Endometrium (tissue), 2 donors: Measurements from ENCODE around the gene SH3TC1.

Experiments used
- FAIRE-seq: peaks from 2 replicates; lab custom pipeline; 2012; peaks lifted over from hg19 to GRCh38; lab: Jason Lieb, UNC
- donor health status: control.
- donor health status: control.

The SH3TC1 gene

DNA sequence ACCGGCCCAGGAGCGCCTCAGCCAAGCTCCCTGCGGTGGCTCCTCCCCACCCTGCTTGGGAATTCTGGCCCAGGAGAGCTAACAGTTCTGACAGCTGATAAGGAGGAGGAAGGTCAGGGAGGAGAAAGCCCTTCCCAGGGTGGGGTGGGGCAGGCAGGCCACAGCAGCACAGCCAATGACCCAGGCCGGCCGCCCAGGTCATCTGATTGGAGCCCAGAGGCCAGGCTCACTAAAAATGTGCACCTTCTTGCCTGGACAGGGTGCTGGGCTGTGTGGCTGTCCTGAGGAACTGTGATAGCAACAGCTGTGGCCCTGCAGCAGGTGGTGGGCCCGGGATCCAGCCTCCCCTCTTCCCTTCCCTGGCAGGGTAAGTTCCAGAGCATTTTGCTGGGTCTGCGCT is 17.2 kb upstream of the SH3TC1 start:
- FAIRE-seq = no peak

DNA sequence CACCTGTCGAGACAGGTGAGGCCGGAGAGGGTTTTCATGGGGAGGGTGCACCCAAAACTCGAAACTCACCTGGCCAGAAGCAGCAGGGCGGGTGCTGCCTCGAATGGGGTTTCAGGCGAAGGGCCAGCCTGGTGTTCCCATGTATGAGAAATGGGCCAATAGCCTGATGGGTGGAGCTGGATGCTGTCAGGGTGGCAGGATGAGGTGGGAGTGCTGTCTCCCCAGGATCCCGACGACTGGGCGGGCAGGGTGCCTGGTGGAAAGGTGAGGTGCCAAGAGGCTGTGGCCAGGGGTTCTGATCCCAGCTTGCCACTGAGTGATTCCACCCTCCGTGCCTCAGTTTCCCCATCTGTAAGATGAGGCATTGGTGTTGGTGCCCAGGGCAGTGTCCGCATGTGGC is 16.8 kb upstream of the SH3TC1 start:
- FAIRE-seq = no peak

DNA sequence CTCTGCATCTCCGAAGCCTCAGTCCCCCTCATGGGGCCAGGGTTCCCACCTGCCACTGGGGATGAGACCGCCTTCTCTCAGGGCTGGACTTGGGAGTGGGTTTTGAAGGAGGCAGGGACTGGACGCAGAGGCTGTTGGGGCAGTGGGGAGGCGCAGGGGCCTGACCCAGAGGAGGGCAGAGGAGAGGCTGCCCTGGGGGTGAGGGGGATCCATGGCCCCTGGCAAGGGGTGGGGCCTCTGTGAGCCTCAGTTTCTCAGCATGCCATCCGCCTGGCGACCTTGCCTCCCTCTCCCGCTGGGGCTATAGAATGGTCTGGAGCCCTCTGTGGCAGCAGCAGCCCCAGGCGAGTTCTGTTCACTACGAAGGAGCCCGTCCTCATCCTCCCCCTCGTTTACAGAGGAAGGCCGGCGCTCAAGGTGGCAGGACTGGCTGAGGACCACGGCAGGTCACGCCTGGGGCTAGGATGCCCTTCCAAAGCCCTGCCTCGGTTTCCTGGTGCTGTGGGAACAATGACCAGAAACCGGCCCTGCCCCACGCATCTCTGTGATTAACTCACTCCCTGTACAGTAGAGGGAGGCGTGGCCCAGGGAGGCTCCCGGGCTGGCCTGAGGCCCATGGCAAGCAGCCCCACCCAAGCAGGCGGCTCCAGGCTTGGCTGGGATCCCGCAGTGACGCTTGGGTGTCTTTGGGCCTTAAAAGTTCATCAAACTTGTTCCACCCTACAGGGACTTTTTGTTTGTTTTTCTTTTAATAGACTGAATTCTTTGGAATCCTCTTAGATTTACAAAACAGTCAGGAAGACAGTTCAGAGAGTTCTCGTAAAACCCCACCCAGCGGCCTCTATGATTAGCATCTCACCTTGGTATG is 16.0 kb upstream of the SH3TC1 start:
- peak; percentile 95 for FAIRE-seq

DNA sequence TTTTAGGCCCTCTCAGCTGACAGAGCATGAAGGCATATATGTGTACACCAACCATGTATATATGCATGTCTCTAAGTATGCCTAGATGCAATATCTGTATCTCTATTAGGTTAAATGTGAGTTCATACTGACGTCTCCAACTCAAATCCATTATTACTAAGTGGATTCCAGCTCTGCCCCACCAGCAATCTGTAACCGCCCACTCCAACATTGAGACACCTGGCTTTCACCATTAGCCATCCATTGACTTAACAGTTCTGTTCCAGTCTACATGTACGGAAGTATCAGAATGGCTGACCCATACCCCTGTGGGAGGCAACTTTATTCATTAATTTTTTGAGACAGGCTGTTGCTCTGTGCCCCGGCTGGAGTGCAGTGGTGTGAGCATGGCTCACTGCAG is 15.0 kb upstream of the SH3TC1 start:
- FAIRE-seq = no peak

DNA sequence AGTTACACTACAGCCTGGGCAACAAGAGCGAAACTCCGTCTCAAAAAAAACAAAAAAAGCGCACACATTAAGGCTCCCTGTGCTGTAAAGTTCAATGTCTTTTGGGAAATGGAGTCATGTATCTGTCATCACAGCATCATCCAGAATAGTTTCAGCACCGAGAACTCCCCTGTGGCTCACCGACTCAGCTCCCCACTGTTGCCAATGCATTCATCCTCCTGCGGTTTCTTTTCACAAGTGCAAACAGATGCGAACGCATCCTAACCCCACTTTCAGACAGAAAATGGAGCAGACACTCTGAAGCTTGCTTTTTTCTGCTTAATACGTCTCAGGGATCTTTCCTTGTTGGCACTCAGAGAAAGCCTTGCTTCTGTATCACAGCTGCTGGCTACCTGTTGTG is 13.8 kb upstream of the SH3TC1 start:
- no peak for FAIRE-seq

DNA sequence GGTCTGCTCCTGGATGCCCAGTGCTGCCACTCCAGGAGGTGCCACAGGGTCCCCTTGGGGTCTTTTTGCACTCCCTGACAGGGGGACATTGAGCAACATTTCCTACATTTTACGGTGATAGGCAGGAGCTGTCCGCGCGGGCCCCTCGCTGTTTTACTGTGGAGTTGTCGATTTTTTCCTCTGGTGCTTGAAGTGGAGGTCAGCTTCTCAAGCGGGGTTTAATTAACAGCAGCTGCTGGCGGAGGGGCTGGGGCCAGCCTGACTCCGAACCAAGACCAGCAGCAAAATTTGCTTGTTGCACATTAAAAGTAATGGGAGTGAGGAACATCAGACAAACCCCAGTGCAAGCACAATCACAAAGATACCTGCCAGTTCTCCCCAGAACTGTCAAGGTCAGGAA is 13.2 kb upstream of the SH3TC1 start:
- peak; percentile 50 for FAIRE-seq

DNA sequence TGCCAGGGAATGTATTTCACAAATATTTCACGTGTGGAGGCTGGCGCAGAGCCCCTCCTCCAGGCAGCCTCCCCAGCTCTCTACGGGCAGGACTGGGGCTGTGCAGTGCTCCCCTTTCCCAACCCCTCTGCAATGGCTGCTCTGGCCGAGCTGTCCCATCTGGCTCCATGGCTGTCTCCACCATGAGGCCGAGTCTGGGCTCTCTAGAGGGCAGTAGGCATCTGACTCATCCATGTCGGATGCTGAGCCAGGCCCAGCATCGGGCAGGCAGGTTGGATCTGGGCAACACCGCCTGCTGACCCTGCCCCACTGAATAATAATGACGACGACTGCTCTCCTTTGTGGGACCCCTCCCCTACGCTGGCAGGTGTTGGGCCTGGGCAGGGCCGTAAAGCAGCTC is 11.0 kb upstream of the SH3TC1 start:
- FAIRE-seq = no peak

DNA sequence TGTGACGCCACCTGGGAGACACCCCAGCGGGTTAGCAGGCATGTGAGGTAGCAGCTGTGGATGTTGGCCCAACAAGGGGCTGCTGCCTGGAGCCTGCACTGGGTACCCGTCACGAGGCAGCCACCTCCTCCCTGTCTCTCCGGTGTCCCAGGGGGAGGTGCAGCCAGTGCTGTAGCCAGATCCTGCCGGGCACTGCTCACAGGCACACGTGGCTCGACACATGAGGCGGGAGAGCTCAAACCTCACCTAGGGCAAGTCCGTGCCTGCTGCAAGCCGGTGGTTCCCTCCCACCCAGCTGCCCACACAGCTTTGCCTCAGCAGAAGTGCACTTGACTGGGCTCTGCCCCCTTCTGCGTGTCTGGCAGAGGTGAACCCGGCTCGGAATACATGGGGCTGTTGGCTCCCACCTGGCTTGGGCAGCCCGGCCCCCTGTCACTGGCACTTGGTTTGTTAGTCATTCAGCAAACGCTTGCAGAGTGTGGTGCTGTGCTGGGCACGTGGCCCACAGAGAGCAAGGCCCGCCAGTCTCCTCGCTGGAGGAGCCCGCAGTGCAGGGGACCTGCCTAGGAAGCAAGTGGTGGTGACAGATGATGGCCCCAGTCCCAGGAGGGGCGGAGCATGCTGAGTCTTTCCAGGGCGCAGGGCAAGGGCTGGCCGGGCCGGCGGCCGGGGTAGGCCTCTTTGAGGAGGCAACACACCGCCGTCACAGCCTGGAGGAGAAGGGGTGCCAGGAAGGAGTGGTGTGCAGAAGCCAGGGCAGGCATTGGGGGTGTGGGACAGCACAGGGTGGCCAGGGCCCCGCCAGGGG is 10.1 kb upstream of the SH3TC1 start:
- FAIRE-seq = no peak

DNA sequence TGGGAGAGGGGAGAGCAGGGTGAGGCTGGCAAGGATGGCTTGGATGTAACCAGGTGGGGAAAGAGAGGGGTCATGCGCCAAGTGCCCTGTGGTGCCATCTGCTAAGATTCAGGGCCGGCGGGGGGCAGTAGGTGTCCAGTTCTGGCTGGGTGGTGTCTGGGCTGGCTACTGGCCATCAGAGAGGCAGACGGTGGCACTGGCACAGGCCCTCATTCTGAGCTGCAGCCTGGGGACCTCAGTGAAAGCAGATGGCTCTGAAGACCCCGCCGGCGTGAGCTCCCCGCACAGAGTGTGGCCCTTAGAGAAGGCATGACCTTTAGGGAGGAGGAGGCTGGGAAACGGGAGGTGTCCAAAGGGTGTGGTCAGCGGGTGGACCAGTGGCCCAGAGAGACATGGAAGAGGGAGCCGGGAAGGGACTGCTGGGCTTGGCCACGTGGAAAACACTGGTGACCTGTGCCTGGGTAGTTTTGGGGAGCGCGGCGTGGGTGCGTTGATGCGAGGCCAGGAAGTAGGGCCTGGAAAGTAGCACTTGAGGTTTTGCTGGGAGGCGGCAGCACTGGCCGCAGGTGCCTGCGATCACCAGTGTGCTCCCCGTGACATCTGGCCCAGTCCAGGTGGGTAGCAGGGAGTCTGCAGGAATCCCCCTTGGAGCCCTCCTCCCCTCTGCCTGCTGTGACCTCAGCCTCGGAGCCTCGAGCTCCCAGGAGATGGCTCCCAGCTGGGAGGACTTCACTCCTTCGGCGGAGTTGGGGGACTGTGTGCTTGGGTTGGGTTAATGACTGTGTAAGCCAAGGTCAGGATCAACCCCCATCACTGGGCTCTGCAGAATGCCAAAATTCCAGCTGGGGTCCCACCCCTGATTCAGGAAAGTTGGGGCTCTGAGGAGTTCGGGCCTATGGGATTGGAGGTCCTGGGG is 9.3 kb upstream of the SH3TC1 start:
- FAIRE-seq = no peak

DNA sequence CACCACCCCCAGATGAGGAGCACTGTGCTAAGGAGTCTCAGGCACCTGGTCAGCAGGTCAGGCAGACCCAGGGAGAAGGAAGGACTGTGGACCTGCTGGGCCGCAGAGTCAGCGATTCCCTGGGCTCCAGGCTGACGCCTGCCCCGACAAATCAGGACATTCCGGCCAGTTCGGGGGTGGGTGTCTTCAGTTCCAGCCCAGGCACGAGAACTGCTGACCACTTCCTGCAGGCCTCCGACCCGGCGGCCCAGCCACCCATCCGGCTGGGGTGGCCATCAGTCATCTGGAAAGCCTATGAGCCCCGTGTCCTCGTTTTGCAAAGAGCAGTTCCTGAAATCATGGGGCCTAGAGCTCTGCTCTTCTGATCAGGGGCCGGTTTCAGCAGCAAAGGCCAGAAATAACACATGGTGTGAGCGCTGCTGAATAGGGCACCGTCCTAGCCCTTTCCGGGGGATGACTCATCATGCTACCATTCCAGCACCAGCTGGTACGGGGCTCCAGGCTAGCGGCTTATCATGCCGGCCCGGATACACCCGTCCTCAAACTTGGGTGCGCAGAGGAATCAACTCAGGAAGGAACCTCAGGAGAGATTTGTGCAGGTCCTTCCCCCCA is 7.8 kb upstream of the SH3TC1 start:
- FAIRE-seq = no peak

DNA sequence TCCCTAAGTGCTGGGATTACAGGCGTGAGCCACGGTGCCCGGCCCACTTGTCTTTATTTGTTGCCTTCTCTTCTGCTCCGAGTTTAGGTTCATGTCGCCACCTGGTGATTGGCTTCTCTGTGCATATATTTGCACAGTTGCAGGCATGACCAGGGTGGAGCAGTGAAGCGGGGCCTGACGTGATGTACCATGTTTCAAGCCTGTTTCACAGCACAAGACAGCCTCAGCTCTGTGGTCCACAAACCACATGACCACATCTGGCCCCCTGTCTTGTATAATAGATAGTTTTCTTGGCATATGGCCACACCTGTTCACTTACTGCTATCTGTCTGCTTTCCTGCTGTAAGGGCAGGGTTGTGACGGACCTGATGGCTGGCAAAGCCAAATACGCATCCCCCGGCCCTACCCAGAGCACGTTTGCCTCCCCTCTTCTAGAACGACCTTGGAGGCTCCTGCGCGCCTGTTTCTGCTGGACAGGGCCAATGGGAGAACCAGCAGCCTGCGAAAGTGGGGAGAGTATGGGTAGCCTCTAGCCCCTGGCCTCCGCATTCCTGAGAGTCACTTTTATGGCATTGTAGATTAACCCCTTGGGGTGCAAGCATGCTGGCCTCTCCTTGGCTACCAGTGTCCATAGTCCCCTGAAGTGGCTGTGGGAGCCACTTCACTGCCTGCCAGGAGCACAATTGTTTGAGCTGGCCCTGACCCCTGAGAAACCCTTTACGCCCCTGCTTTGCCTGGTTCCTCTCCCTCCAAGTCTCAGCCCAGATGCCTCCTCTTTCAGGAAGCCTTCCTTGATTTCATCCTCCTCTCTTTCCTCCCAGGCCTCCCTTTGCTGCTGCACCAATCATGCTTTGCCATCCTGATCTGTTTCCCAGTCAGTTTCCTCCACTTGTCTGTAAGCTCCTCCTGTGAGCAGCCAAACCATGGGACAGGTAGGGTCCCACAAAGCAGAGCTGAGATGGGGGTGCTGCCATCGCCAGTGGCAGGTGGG is 6.0 kb upstream of the SH3TC1 start:
- FAIRE-seq = no peak

DNA sequence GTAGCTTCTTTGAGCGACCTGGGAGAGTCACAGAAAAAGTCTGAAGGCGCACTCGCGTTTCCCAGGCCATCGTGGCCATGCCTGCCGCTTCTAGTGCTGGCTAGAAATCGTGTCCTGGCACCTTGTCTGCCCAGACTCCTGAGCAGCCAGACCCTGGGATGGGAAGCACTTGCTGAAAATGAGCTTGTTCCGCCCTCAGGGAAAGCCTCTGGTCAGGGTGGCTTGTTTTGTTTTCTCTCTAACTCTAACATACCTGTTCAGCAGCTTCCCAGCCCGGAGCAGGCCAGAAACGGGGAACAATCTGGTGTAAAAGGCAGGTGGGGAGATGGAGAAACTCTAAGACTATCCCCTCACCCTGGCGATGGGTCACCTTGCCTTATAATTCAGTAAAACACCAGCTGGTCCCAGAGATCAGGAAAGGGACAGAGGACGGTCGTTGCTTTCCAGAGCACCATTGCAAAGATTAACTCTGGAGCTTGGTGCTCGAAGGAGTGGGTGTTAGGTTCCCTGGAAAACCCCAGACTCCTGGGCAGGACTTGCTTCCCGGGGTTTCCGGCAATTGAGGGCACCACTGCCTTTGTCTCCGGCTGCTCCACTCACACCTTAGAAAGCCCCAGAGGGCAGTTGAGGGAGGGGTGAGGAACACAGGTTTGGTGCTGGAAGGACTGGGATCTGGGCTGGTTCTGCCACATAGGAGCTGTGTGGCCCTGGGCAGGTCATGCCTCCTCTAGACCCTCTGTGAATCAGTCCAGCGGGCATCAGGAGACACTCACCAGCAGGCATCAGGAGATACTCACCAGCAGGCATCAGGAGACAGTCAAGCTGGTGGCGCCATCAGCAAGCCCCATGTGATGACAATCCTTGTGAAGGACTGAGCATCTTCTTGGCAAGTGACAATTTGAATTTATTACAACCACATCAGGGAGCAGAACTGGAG is 4.5 kb upstream of the SH3TC1 start:
- no peak for FAIRE-seq

DNA sequence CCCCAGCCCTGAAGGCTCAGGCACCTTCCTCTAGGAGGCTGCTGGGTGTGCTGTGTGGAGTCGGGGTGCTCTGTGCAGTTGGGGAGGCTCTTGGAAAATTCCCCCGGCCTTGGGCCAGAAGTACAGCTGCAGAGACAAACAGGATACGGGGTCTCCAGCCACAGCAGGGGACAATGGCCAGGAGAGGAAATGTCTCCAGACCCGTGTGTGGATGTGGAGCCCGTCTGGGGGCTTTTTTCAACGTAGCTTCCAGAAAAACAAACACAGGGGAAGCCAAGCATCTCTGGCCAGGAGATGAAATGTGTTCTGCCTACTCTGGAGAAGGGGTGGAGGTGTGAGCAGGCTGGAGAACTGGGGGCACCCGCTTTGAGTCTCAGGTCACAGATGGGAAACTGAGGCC is 3.7 kb upstream of the SH3TC1 start:
- FAIRE-seq = no peak

DNA sequence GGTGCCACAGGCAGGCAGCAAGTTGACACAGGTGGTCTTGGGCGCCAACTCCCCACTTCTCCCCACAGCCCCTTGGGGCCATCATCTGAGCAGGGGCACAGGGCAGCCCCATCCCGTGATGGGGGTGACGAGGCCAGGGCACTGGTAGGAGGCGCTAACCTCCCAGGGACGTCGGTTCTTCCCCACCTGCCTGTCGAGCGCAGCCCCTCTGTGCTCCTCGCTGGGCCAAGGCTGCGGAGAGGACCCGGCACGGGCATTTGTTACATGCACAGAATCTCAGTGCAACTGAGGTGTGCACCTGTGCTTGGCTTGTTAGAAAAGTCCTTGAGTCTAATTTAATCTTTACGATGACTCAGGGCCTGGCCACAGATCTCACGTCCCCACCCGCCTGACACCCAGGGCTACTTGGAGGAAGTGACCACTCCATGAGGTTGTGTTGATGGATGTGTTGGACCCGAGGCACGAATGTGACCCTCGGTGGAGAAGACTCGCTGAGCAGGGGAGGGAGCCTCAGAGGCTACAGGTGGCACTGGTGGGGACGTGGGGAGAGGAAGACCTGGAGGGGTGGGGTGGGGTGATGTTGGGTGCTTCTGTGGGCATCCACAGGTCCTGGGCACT is 3.1 kb upstream of the SH3TC1 start:
- FAIRE-seq = no peak

DNA sequence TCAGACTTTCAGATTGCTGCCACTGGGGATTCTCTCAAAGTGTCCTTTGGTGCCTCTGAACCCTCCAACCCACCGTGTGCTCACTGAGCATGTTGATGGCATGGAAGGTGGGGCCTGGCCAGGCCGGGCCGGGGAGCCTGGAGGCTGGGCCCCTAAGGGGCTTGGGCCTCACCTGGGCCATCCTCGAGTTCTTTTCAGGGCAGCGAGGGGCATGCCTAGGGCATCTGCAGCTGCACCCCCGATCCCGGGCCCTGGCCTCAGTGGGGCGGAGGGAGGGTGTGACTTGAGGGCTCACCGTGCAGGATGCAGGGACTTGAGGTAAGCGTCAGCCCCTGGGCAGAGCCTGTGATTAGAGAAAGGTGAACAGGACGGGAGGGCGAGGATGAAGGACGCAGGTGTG is 1.6 kb upstream of the SH3TC1 start:
- FAIRE-seq = no peak

DNA sequence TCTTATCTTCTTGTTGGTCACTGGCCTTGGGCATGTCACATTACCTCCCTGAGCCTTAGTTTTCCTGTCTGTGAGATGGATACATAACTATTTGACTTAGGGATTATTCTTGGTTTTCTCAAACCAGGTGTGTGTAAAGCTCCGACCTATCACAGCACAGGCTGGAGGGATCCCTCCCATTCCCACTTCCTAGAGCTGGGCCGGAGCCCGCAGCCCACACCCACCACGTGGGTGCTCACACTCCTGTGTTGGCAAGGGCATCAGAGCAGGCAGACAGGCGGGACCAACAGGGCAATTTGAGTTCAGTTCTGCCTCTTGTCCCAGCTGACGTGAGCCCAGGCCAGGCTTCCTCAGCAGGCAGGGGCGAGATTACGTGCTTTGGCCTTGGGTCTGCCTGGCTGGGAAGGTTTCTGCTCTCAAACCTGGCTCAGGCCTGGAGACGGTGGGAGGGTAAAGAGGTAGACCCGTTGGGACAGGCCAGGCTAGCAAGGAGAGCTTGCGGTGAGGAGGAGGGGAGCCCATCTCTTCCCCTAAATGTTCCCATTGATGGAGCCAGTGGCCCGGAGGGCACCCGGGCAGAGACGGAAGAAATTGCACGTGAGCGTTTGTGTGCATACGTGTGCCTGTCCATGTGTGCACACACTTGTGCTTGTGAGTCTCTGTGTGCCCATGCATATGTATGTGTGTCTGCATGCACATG is 734 bp upstream of the SH3TC1 start:
- FAIRE-seq = no peak

DNA sequence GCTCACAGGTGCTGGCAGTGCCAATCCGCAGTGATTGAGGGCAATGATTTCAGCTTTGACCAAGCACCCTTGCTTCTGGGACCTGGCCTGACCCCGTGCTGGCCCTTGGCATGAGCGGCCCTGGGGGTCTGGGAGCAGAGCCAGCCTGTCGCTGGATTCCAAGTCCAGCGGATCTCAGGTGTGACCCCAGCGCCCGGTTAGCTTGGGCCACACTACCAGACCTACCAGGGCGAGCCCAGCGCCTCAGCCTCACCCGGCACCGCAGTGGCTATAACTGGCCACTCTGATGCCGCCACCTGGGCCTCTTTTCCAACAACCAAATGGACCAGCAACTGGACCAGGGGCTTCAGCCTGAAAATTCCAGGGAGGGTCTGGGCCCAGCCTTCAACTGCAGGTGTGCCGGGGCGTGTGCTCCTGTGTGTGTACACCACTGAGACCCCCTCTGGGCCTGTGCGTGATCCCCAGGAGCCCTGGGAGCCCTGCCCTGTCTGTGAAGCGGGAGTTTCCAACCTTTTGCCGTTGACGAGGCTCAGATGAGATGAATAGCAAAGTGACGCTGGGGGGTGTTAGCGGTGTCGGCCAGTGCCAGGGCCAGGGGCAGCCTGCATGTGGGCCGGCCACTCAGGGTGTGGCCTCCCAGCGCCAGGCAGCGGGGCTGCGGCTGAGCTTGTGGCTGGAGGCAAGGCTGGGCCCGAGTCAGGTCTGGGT is 658 bp downstream of the SH3TC1 start:
- FAIRE-seq = no peak
